GM12872 (cell line): ENCODE results near the gene ME1.

Experiments
- CTCF ChIP-seq: IDR thresholded peaks from 3 replicates; pipeline ENCODE4 v1.5.1; 2011; ENCODE audit warnings: low read depth, mild to moderate bottlenecking, low read length, moderate library complexity; ENCODE audit not compliant: insufficient read depth

ME1 gene

GRCh38 chr6:83190626-83191025 lies 240.2 kb downstream of the ME1 start:
- no peak for TF ChIP-seq CTCF

- TF ChIP-seq CTCF: no peak
These were observed 242.3 kb downstream of the ME1 start for GRCh38 chr6:83188501-83188900.

- no peak for TF ChIP-seq CTCF
These were observed 245.8 kb downstream of the ME1 start for GRCh38 chr6:83185096-83185495.

GRCh38 chr6:83183082-83183828 lies 247.6 kb downstream of the ME1 start:
- no peak for TF ChIP-seq CTCF

GRCh38 chr6:83182114-83182513 lies 248.7 kb downstream of the ME1 start:
- no peak for TF ChIP-seq CTCF

- TF ChIP-seq CTCF: no peak
These were observed 250.4 kb downstream of the ME1 start for GRCh38 chr6:83180426-83180950.

- TF ChIP-seq CTCF: no peak
These were observed 254.6 kb downstream of the ME1 start for GRCh38 chr6:83176246-83176645.
